ENCODE results near the gene PLA2G12B. TPM values are rescaled to one million over a fixed set of nuclear protein-coding genes. Genes with fewer than 3 reads are reported as not detected.
A peak's percentile ranks its signal among the peaks of the same experiment; 100 is the strongest.
"Not testable (repeated sequence)": the region's sequence is repeated elsewhere in the genome, so short reads cannot be mapped to it uniquely, and the experiment has no call there.

PLA2G12B gene, protein sequence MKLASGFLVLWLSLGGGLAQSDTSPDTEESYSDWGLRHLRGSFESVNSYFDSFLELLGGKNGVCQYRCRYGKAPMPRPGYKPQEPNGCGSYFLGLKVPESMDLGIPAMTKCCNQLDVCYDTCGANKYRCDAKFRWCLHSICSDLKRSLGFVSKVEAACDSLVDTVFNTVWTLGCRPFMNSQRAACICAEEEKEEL
- total RNA-seq: 10 to 100 TPM in 1 of 6 donors, 1 to 10 TPM in 3, under 1 TPM in 2; 0.61 to 12.2 (median 3.2) TPM

DNA sequence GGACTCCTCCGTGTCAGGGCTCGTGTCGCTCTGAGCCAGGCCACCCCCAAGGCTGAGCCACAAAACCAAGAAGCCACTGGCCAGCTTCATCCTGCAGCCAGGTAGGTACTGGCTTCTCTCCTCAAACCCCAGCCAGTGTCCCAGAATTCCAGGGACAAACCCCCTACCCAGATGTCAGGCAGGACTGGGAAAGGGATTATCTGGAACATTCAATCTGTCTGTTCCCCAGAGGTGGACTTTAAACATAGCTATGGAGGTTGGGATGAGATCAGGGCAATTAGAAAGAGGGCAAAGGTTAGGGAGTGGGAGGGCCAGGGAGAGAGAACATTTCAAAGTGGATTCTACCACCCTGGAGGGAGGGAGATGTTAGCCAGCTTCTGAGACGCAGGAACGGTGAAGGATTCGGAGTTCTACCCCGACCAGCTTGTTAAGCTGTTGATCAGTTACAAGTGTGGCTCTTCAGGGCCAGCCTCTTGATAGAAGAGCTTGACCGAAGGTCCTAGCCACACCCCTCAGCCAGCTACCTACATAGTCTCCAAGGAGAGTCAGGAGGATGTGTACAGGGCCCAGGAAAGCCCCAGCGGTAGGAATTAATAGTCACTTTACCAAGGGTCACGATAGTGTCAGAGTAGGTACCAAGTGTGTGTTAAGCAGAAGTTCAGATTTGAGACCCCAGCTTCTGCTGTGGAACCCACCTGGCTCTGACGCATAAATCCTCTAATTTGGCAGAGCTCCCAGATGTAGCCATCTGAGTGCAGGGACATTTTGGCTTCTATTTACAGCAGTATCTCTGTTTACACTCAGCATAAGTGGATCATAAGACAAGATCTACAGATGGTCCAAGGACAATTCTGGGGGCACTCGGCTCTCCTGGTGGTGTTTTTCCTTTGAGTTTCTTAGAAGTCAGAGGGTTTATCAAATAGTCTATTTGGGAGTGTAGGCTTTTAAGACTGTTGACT lies at the start of gene PLA2G12B:
Gene PLA2G12B, minus strand, starts transcription at position 211 of the 959 bp plus-strand sequence. Its CDS starts 121 bp downstream, at position 90.
- peak in 1 of 2 donors; percentile 92 for DNase-seq
- no peaks in the 10 kb centered on the region for H3K36me3 ChIP-seq
- no peaks in the 10 kb centered on the region for H3K4me1 ChIP-seq
- H3K4me3 ChIP-seq: peak within 1 kb of the TSS in 3 of 4 donors; percentile 11 to 30 (median 15)
- H3K9me3 ChIP-seq: no peaks in the 10 kb centered on the region
- ATAC-seq (ENCODE audit: low FRiP score in 2 of 2): peak; percentile 58 to 93
- 65 to 67% methylated on average over 10 to 12 of the region's 12 CpGs for whole genome bisulfite sequencing, 2 donors
- no peaks in the 10 kb centered on the region for H3K27me3 ChIP-seq
- TF ChIP-seq, protein P1, sequence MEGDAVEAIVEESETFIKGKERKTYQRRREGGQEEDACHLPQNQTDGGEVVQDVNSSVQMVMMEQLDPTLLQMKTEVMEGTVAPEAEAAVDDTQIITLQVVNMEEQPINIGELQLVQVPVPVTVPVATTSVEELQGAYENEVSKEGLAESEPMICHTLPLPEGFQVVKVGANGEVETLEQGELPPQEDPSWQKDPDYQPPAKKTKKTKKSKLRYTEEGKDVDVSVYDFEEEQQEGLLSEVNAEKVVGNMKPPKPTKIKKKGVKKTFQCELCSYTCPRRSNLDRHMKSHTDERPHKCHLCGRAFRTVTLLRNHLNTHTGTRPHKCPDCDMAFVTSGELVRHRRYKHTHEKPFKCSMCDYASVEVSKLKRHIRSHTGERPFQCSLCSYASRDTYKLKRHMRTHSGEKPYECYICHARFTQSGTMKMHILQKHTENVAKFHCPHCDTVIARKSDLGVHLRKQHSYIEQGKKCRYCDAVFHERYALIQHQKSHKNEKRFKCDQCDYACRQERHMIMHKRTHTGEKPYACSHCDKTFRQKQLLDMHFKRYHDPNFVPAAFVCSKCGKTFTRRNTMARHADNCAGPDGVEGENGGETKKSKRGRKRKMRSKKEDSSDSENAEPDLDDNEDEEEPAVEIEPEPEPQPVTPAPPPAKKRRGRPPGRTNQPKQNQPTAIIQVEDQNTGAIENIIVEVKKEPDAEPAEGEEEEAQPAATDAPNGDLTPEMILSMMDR (IDR thresholded peaks at IDR 0.05): peak in 2 of 6 experiments; percentile 25 to 35
- TF ChIP-seq POLR2A (IDR thresholded peaks at IDR 0.05) (no peak), POLR2AphosphoS5 (IDR thresholded peaks at IDR 0.05) (no peak), EP300 (IDR thresholded peaks at IDR 0.05) (no peak)
- H3K27ac ChIP-seq: peak within 1 kb of the TSS in 2 of 4 donors; percentile 40 to 66

GRCh38 chr10:73003822-73004221 lies 49.2 kb upstream of the PLA2G12B start:
- Histone ChIP-seq H3K4me3 (no peak overlapping the region), H3K27me3 (no peaks in the 10 kb centered on the region), H3K27ac (no peak overlapping the region), H3K9me3 (no peaks in the 10 kb centered on the region), H3K4me1 (no peaks in the 10 kb centered on the region), H3K36me3 (peaks cover 6 to 36% (median 10%) of the 10 kb centered on the region in 4 donors)
- DNase-seq (no peak), ATAC-seq (ENCODE audit: low FRiP score in 2 of 2) (no peak)
- no peak for TF ChIP-seq POLR2AphosphoS5 (IDR thresholded peaks at IDR 0.05)
- TF ChIP-seq, protein P1 (IDR thresholded peaks at IDR 0.05): no peak
- TF ChIP-seq EP300 (IDR thresholded peaks at IDR 0.05): no peak
- TF ChIP-seq POLR2A (IDR thresholded peaks at IDR 0.05): no peak

GRCh38 chr10:73000973-73001372 lies 46.4 kb upstream of the PLA2G12B start:
- H3K4me1 ChIP-seq: no peaks in the 10 kb centered on the region
- H3K36me3 ChIP-seq: peaks cover 0 to 11% (median 5%) of the 10 kb centered on the region in 4 donors
- TF ChIP-seq POLR2AphosphoS5 (IDR thresholded peaks at IDR 0.05) (no peak), EP300 (IDR thresholded peaks at IDR 0.05) (no peak), POLR2A (IDR thresholded peaks at IDR 0.05) (no peak)
- TF ChIP-seq, protein P1 (IDR thresholded peaks at IDR 0.05): no peak
- H3K4me3 ChIP-seq: no peak overlapping the region
- ATAC-seq (ENCODE audit: low FRiP score in 2 of 2) (no peak), DNase-seq (no peak)
- H3K27ac ChIP-seq: no peak overlapping the region
- WGBS, 2 donors: 97 to 99% methylated on average over 3 of the region's 3 CpGs
- H3K27me3 ChIP-seq: no peaks in the 10 kb centered on the region
- H3K9me3 ChIP-seq: no peaks in the 10 kb centered on the region

- no peak overlapping the region for H3K4me3 ChIP-seq
- H3K36me3 ChIP-seq: no peaks in the 10 kb centered on the region
- no peak for TF ChIP-seq EP300 (IDR thresholded peaks at IDR 0.05)
- TF ChIP-seq POLR2AphosphoS5 (IDR thresholded peaks at IDR 0.05): no peak
- TF ChIP-seq, protein P1 (IDR thresholded peaks at IDR 0.05): no peak
- no peak for TF ChIP-seq POLR2A (IDR thresholded peaks at IDR 0.05)
- no peak for ATAC-seq (ENCODE audit: low FRiP score in 2 of 2)
- no peaks in the 10 kb centered on the region for H3K27me3 ChIP-seq
- no peaks in the 10 kb centered on the region for H3K4me1 ChIP-seq
- 94 to 95% methylated on average over 2 of the region's 2 CpGs for WGBS, 2 donors
- H3K9me3 ChIP-seq: no peaks in the 10 kb centered on the region
- no peak overlapping the region for H3K27ac ChIP-seq
- DNase-seq: no peak
These were observed 42.5 kb upstream of the PLA2G12B start for GRCh38 chr10:72997099-72997498.

DNA sequence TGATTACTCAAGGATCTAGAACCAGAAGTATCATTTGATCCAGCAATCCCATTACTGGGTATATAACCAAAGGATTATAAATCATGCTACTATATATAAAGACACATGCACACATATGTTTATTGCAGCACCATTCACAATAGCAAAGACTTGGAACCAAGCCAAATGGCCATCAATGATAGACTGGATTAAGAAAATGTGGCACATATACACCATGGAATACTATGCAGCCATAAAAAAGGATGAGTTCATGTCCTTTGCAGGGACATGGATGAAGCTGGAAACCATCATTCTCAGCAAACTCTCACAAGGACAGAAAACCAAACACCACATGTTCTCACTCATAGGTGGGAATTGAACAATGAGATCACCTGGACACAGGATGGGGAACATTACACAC lies 40.9 kb upstream of the PLA2G12B start:
- not testable (repeated sequence) for H3K9me3 ChIP-seq; H3K36me3 ChIP-seq; H3K27me3 ChIP-seq; H3K27ac ChIP-seq; H3K4me1 ChIP-seq; DNase-seq; H3K4me3 ChIP-seq; ATAC-seq (ENCODE audit: low FRiP score in 2 of 2)

DNA sequence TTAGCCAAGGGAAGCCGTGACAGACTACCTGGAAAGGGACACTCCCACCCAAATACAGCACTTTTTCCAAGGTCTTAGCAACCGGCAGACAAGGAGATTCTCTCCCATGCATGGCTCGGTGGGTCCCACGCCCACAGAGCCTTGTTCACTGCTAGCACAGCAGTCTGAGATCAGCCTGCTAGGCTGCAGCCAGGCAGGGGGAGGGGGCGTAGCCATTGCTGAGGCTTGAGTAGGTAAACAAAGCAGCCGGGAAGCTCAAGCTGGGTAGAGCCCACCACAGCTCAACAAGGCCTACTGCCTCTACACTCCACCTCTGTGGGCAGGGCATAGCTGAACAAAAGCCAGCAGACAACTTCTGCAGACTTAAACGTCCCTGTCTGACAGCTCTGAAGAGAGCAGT lies 35.2 kb upstream of the PLA2G12B start:
- not testable (repeated sequence) for ATAC-seq (ENCODE audit: low FRiP score in 2 of 2); H3K36me3 ChIP-seq; H3K27me3 ChIP-seq; H3K9me3 ChIP-seq; H3K27ac ChIP-seq; DNase-seq; H3K4me3 ChIP-seq; H3K4me1 ChIP-seq
- WGBS, 2 donors: 84 to 88% methylated on average over 4 to 7 of the region's 7 CpGs

- H3K27ac ChIP-seq; DNase-seq; ATAC-seq (ENCODE audit: low FRiP score in 2 of 2); H3K27me3 ChIP-seq; H3K4me3 ChIP-seq; H3K9me3 ChIP-seq; H3K4me1 ChIP-seq; H3K36me3 ChIP-seq: not testable (repeated sequence)
- WGBS, 2 donors: 95 to 97% methylated on average over 4 of the region's 4 CpGs
These were observed 30.0 kb upstream of the PLA2G12B start for GRCh38 chr10:72984618-72985017.

Data from upper lobe of left lung (tissue), 6 donors.